Measurements from ENCODE around the gene GNAQ.

GNAQ gene

GRCh38 chr9:78001946-78002731 lies 29.5 kb downstream of the GNAQ start:
- DNase-seq = peak; percentile 58

GRCh38 chr9:78000221-78000620 lies 31.4 kb downstream of the GNAQ start:
- DNase-seq = no peak

GRCh38 chr9:77999231-77999631 lies 32.4 kb downstream of the GNAQ start:
- no peak for DNase-seq

GRCh38 chr9:77997611-77998284 lies 33.9 kb downstream of the GNAQ start:
- no peak for DNase-seq

- DNase-seq = no peak
Measured at GRCh38 chr9:77996696-77997095, 34.9 kb downstream of the GNAQ start.

- DNase-seq = no peak
Measured at GRCh38 chr9:77991191-77991590, 40.4 kb downstream of the GNAQ start.

- no peak for DNase-seq
Measured at GRCh38 chr9:77989909-77990308, 41.7 kb downstream of the GNAQ start.

- DNase-seq = no peak
Measured at GRCh38 chr9:77989458-77989857, 42.2 kb downstream of the GNAQ start.

GRCh38 chr9:77988630-77989029 lies 43.0 kb downstream of the GNAQ start:
- DNase-seq = no peak

- no peak for DNase-seq
Measured at GRCh38 chr9:77987880-77988525, 43.6 kb downstream of the GNAQ start.

GRCh38 chr9:77987081-77987656 lies 44.4 kb downstream of the GNAQ start:
- DNase-seq = no peak

- DNase-seq = no peak
Measured at GRCh38 chr9:77985996-77986395, 45.6 kb downstream of the GNAQ start.

- DNase-seq = no peak
Measured at GRCh38 chr9:77983320-77983662, 48.3 kb downstream of the GNAQ start.

- DNase-seq = no peak
Measured at GRCh38 chr9:77982581-77983319, 48.9 kb downstream of the GNAQ start.

GRCh38 chr9:77981907-77982306 lies 49.7 kb downstream of the GNAQ start:
- DNase-seq = no peak

- DNase-seq = no peak
Measured at GRCh38 chr9:77981332-77981731, 50.3 kb downstream of the GNAQ start.

GRCh38 chr9:77980622-77981021 lies 51.0 kb downstream of the GNAQ start:
- DNase-seq = peak; percentile 55

- no peak for DNase-seq
Measured at GRCh38 chr9:77978086-77978781, 53.4 kb downstream of the GNAQ start.

- DNase-seq = peak; percentile 72
Measured at GRCh38 chr9:77977210-77977611, 54.4 kb downstream of the GNAQ start.

GRCh38 chr9:77975806-77976205 lies 55.8 kb downstream of the GNAQ start:
- DNase-seq = no peak

- DNase-seq = no peak
Measured at GRCh38 chr9:77975036-77975435, 56.6 kb downstream of the GNAQ start.

- no peak for DNase-seq
Measured at GRCh38 chr9:77974434-77974833, 57.2 kb downstream of the GNAQ start.
